Posterior cingulate gyrus (tissue), 11 donors: ENCODE results near the gene MAP3K20.
"Not testable (repeated sequence)": the region's sequence is repeated elsewhere in the genome, so short reads cannot be mapped to it uniquely, and the experiment has no call there.

Source experiments
- DNase-seq, 10 donors: peaks; one replicate each; pipeline versions ENCODE4 v3.0.0 to v3.0.0-alpha.2; 2020 to 2021; ENCODE audit warnings: mixed read lengths in 3 of 10
- intact Hi-C: fragments of 100-400 bp; cut with DNase I; formaldehyde crosslinking; loops from one replicate; pipeline ENCODE4 v1.15.1; 2023

MAP3K20 gene

DNA sequence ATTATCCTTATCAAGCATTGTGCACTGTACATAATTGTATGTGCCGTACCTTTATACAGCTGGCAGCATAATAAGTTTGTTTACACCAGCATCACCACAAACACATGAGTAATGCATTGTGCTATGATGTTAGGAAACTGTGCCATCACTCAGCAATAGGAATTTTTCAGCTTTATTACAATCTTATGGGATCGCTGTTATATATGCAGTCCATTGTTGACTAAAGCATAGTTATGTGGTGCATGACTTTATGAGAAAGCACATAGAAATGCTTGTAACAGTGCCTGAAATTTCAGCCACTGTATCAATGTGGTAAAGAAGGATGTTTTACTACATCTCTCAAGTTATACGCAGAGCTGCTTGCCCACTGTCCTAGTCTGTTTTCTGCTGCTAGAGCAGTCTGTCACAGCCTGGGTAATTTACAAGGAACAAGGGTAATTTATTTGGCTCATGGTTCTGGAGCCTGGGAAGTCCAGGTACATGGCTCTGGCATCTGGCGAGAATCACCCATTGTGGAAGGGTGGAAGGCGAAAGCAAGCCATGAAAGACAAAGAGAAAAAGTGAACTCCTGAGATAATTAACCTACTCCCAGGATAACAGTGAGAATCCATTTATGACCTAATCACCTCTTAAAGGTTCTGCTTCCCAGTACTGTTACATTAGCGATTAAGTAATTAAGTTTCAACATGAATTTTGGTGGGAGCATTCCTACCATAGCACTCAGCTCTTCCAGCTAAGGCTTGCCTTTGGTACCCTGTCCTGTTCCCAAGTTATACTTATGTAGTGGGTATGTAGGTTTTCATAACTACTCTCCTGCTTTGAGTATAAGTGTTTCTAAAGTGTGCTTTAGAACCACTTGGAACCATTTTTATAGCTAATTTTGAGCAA lies 4.6 kb downstream of the MAP3K20 start:
- no peak for DNase-seq
- intact Hi-C loops, result no loop called here

- intact Hi-C loops, result no loop called here
- DNase-seq, result no peak
Observed at GRCh38 chr2:173086518-173087213, 11.0 kb downstream of the MAP3K20 start.

DNA sequence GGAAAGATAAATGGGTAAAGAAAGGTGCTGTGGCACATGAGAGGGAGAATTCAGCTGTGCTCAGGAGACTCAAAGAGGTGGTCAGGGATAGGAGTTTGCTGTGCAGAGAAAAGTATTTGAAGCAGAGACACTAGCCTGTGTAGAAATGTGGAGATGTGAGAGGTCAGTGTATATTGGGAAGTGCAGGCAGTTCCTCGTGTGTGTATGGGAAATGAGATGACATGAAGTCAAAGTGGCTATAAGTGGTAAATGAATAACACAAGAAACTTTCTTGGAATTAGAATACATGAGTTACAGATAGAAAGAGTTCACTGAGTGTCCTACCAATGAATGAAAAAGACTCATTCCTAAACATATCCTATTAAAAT lies 11.6 kb downstream of the MAP3K20 start:
- intact Hi-C loops, result no loop called here

GRCh38 chr2:173087793-173088496 lies 12.3 kb downstream of the MAP3K20 start:
- intact Hi-C loops, result no loop called here
- DNase-seq, result no peak

More for the DNA sequence above, 11.6 kb downstream of the MAP3K20 start:
- no peak for DNase-seq

DNA sequence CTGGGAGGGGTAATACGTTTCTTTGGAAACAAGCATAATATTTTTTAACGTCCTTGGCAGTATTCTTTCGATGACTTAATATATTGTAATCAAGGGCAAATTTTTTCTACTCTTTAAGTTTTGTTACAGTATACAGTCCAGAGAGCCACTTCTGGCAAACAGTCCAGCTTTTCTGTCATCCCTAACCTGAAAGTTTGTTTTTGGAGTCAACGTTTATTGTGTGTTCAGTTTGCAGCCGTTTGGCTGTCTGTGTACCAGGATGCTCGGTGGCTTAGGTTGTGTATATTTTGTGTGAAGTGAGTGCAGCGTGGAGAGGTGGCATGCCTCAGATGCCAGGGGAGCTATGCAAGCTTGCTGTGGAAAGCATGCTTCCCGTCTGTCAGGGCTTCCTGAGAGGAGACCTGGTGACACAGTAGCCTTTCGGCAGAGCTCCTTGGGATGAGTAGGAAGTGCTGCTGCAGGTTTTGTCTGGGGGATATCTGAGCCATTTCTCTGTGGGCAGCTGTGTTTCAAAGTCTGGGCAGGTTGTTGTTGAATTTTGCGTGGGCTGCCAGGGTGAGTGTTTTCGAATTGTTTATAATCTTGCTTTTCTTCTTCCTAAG lies 14.7 kb downstream of the MAP3K20 start:
- intact Hi-C loops, result no loop called here
- DNase-seq, result no peak

- intact Hi-C loops, result no loop called here
- DNase-seq, result no peak
Observed at GRCh38 chr2:173090973-173091660, 15.5 kb downstream of the MAP3K20 start.

DNA sequence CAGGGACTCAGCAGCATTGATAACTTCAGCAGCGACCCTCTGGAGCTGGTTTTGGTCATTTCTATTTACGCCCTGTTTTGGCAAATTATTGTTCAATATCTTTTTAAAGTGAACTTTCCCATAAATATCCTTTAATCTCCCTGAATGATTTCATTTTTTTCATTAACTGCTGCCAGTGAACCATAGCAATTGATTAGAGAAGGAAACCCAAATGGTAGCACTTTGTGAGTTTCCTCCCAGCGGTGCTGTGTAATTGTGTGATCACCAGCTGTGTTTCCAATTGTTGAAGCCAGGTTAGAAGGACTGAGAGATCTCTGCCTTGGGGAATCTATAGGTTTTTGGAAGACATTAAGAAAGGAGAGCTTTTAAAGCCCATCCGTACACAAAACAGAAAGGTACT lies 16.3 kb downstream of the MAP3K20 start:
- intact Hi-C loops, result no loop called here
- DNase-seq, result no peak

DNA sequence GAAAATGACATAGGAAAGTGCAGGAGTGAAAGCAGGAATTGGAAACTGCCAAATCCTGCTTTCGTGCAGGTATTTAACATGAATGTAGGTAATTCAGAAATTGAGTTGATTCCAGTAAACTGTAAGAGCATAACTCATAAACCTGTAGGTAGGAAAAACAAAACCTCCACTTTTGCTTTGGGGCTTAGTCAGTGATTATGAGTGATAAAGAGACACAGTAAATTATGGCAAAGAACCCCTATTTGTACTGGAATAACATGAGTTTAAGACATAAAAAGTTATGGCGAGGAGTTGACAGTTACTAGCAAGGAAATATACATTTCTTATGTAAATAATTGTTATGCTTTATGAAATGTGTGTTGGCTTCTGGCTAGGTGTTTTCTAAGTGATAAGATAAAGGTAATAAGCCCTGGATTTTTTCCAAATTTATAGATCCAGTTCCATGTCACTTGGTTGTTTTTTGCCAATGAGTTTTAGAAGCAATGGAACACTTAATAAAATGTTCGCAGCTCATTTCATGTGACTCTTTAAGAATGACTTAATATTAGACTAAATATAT lies 17.3 kb downstream of the MAP3K20 start:
- no peak for DNase-seq
- intact Hi-C loops, result no loop called here

- intact Hi-C loops, DNase-seq: not testable (repeated sequence)
Observed at GRCh38 chr2:173093617-173094016, 18.0 kb downstream of the MAP3K20 start.

GRCh38 chr2:173094731-173095130 lies 19.1 kb downstream of the MAP3K20 start:
- intact Hi-C loops, result no loop called here
- DNase-seq, result no peak

DNA sequence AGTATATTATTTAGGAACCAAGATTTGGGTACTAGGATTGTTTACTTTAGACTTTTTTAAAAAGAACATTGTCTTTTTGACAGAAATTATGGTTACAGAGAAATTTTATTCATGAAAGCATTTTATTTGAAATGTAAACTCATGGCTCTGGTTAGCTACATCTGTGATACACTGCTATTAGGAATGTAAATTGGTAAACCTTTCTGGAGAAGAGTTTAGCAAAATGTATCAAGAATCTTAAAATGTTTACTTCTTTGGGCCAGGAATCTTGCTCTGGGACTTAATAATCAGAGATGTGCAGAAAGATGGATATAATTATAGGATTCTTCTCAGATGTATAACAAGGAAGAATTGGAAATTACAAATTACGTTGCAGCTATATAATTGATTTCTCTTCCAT lies 19.7 kb downstream of the MAP3K20 start:
- intact Hi-C loops, result no loop called here
- no peak for DNase-seq

GRCh38 chr2:173099271-173099670 lies 23.6 kb downstream of the MAP3K20 start:
- DNase-seq, result no peak
- intact Hi-C loops, result no loop called here

- intact Hi-C loops, result no loop called here
- DNase-seq, result no peak
Observed at GRCh38 chr2:173099804-173100203, 24.2 kb downstream of the MAP3K20 start.

DNA sequence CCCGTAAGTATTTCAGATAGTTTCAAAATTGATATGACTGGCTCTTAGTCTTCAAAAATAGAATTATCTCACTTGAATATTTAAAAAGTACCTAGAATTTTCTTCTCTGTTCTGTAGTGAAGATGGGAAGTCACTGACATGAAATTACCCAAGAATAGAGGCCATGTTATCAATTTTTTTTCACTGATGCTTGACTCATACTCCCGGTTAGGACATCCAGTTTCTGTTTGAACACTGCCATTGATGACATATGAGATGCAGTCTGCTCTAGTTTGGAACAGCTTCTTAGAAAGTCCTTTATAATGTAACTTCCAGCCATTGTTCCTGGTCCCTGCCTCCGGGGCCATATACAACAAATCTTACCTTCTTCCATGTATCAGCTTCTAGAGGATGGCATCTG lies 26.0 kb downstream of the MAP3K20 start:
- DNase-seq, result no peak
- intact Hi-C loops, result no loop called here

DNA sequence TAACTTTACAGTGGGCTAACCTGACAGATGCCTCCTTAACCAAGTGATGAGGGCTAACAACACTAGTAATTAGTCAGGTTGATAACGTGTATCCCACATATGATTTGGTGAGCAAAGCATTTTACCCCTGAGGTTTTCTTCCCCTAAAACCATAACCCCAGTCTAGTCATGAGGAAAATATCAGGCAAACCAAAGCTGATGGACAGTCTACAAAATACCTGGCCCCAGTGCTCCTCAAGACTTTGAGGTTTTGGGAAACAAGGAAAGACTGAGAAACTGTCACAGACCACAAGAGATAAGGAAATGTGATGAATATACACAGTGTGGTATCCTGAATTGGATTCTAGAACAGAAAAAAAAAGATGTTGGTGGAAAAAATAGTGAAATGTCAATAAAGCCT lies 28.5 kb downstream of the MAP3K20 start:
- no peak for DNase-seq
- intact Hi-C loops, result no loop called here

- intact Hi-C loops, result no loop called here
- no peak for DNase-seq
Observed at GRCh38 chr2:173106959-173107628, 31.4 kb downstream of the MAP3K20 start.

- no peak for DNase-seq
- intact Hi-C loops, result no loop called here
Observed at GRCh38 chr2:173107629-173108022, 32.0 kb downstream of the MAP3K20 start.

DNA sequence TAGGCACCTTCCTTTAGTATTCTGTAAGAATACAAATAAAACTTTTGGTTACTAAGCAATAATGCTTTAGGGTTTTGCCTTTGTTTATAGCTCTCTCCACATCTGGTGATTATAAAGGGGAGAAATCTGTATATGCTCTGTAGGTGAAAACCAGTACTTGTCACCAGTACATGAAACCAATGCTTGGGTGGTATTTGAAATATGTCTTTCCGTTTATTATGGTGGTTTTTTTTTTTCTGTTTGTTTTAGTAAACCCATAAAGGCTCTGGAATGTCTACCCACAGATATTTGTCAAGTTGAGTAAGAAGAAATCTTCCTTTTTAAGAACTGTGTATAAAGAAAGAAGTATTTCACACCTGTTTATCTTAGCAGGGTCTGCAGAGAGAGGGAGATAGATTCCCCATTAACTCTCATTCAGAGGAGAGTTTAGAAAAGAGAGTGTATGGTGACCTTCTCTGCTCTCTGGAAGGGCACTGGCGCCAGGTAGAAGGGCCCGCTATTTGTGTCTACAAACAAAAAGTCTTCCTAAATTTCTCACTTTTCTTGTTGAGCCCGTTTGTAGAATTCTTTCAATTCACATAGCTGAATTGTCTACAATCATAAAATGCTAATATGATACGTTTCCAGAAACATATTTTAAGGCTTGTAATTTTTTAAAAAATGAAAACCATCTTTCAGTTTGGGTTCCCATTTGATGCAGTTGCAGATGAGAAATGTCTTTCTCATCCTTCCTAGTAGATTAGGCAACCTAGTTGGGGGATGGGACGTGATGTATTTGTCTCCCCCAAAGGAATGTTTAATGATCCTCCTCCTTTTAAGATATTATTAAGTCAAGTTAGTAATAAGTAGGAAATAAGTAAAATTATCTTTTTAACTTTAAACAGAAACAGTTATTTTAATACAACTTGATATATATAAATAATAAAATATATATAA lies 33.9 kb downstream of the MAP3K20 start:
- no peak for DNase-seq
- intact Hi-C loops, result no loop called here
